Prostate gland (tissue), 2 donors: ENCODE data around the gene MPHOSPH10. TPM values are rescaled to one million over a fixed set of nuclear protein-coding genes. Genes with fewer than 3 reads are reported as not detected.
A peak's percentile ranks its signal among the peaks of the same experiment; 100 is the strongest.
"Not testable (repeated sequence)": the region's sequence is repeated elsewhere in the genome, so short reads cannot be mapped to it uniquely, and the experiment has no call there.

Source experiments
- DNase-seq: peaks from one replicate; pipeline ENCODE4 v3.0.0-alpha.2; 2019; ENCODE audit warnings: low spot score
- H3K27ac ChIP-seq, 2 donors: fragments of 200-600 bp; sonication (generic); 2 replicates each; pipeline ENCODE4 v1.5.1; 2017 to 2019
- H3K27me3 ChIP-seq: fragments of 200-600 bp; sonication (generic); replicated peaks from 2 replicates; pipeline ENCODE4 v1.5.1; 2019; ENCODE audit not compliant: insufficient read depth
- H3K36me3 ChIP-seq, 2 donors: fragments of 200-600 bp; sonication (generic); 1 replicate in 1 of 2; 2 replicates in 1 of 2; pipeline versions ENCODE4 v1.5.1 to v1.8.1; 2017 to 2019
- H3K4me1 ChIP-seq: fragments of 200-600 bp; sonication (generic); replicated peaks from 2 replicates; pipeline ENCODE4 v1.5.1; 2019
- H3K4me3 ChIP-seq, 2 donors: fragments of 200-600 bp; sonication (generic); 2 replicates each; pipeline ENCODE4 v1.5.1; 2017 to 2019
- H3K9me3 ChIP-seq: fragments of 200-600 bp; sonication (generic); 2 replicates; pipeline ENCODE4 v1.5.1; 2017
- CTCF ChIP-seq, 4 experiments: fragments of 200-600 bp in 2 of 4; fragments of 450-650 bp in 2 of 4; sonication (generic) in 2 of 4; IDR thresholded peaks; 1 replicate in 3 of 4; 2 replicates in 1 of 4; pipeline ENCODE4 v1.5.1; 2016 to 2019; ENCODE audit warnings: antibody characterized with exemption in 4 of 4, mild to moderate bottlenecking in 2 of 4, moderate library complexity in 2 of 4
- POLR2A ChIP-seq: fragments of 450-650 bp; IDR thresholded peaks from one replicate; pipeline ENCODE4 v1.6.1; 2016; ENCODE audit warnings: antibody characterized with exemption, mild to moderate bottlenecking
- POLR2AphosphoS5 ChIP-seq: sonication (generic); formaldehyde crosslinking; IDR thresholded peaks from one replicate; pipeline ENCODE4 v1.6.1; 2017; ENCODE audit warnings: antibody characterized with exemption
- WGBS: methylation state at CpG from one replicate; pipeline ENCODE4 v1.1.5; 2018; 5-methylcytosine and 5-hydroxymethylcytosine counted together
- intact Hi-C: fragments of 100-400 bp; cut with DNase I; formaldehyde crosslinking; loops from one replicate; pipeline ENCODE4 v1.14.2; 2022
- total RNA-seq, 2 donors: library from RNA; depleted of rRNA; stranded (reverse); fragments of >200 nt; gene quantifications; one replicate each; pipeline ENCODE4 v1.1.0, GENCODE V29; 2016

MPHOSPH10 gene
- total RNA-seq, 2 donors from 2014 or later: 20.2 to 25.9 TPM

- Histone ChIP-seq H3K36me3 (no peaks in the 10 kb centered on the region), H3K27me3 (no peaks in the 10 kb centered on the region), H3K4me3 (no peak overlapping the region), H3K9me3 (no peaks in the 10 kb centered on the region), H3K4me1 (no peaks in the 10 kb centered on the region), H3K27ac (no peak overlapping the region)
- TF ChIP-seq CTCF (IDR thresholded peaks at IDR 0.05) (peak; percentile 40 to 73 (median 63)), POLR2A (no peak), POLR2AphosphoS5 (peak; percentile 55)
- WGBS: 6% methylated on average over 3 of the region's 3 CpGs
- intact Hi-C loops: no loop called here
- peak; percentile 35 for DNase-seq
Observed at GRCh38 chr2:71100195-71100964, 30.1 kb upstream of the MPHOSPH10 start.

GRCh38 chr2:71101656-71102055, 28.8 kb upstream of the MPHOSPH10 start:
- no peaks in the 10 kb centered on the region for H3K4me1 ChIP-seq
- no peak for TF ChIP-seq CTCF (IDR thresholded peaks at IDR 0.05)
- no peak for TF ChIP-seq POLR2AphosphoS5
- no peak for TF ChIP-seq POLR2A
- H3K9me3 ChIP-seq: no peaks in the 10 kb centered on the region
- DNase-seq: no peak
- no peaks in the 10 kb centered on the region for H3K36me3 ChIP-seq
- no peak overlapping the region for H3K4me3 ChIP-seq
- H3K27ac ChIP-seq: no peak overlapping the region
- no peaks in the 10 kb centered on the region for H3K27me3 ChIP-seq
- intact Hi-C loops: no loop called here
- WGBS: 30% methylated on average over 2 of the region's 2 CpGs

GRCh38 chr2:71102981-71103681, 27.3 kb upstream of the MPHOSPH10 start:
- no peaks in the 10 kb centered on the region for H3K36me3 ChIP-seq
- no peak for DNase-seq
- no peak overlapping the region for H3K4me3 ChIP-seq
- no peaks in the 10 kb centered on the region for H3K4me1 ChIP-seq
- H3K27me3 ChIP-seq: no peaks in the 10 kb centered on the region
- no peaks in the 10 kb centered on the region for H3K9me3 ChIP-seq
- no peak for TF ChIP-seq CTCF (IDR thresholded peaks at IDR 0.05)
- TF ChIP-seq POLR2AphosphoS5: no peak
- TF ChIP-seq POLR2A: no peak
- 52% methylated on average over 6 of the region's 6 CpGs for WGBS
- H3K27ac ChIP-seq: no peak overlapping the region
- intact Hi-C loops: no loop called here

DNA sequence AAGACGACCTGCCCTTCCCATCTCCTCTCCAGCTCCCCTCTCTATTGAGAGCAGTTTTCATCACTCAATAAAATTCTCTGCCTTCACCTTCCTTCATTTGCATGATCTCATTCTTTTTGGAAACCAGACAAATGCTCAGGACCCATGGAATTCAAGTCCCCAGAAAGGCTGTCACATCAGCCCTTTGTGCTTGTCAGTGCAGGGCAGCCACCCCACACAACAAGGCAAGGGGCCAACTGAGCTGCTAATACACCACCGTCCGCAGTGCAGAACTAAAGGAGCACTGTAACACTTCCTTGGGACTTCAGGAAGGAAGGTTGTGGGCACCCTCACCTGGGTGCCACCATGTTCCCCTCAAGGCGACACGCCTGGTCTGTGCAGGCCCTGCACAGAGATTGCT, 26.6 kb upstream of the MPHOSPH10 start:
- intact Hi-C loops: no loop called here
- Histone ChIP-seq H3K27ac (no peak overlapping the region), H3K9me3 (no peaks in the 10 kb centered on the region), H3K4me3 (no peak overlapping the region), H3K36me3 (no peaks in the 10 kb centered on the region), H3K4me1 (no peaks in the 10 kb centered on the region), H3K27me3 (no peaks in the 10 kb centered on the region)
- 89% methylated on average over 5 of the region's 5 CpGs for WGBS
- TF ChIP-seq CTCF (IDR thresholded peaks at IDR 0.05) (no peak), POLR2AphosphoS5 (no peak), POLR2A (no peak)
- no peak for DNase-seq

DNA sequence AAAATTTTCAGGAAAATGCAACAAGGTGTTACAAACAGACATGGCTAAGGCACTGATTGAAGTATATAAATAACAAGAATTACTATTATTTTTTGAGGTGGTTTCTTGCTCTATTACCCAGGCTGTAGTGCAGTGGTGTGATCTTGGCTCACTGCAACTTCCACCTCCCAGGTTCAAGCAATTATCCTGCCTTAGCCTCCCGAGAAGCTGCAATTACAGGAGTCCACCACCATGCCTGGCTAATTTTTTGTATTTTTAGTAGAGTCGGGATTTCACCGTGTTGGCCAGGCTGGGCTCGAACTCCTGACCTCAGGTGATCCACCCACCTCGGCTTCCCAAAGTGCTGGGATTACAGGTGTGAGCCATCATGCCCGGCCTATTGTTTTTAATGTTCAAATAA, 24.0 kb upstream of the MPHOSPH10 start:
- intact Hi-C loops, H3K36me3 ChIP-seq, H3K4me3 ChIP-seq, H3K4me1 ChIP-seq, DNase-seq, H3K9me3 ChIP-seq, H3K27ac ChIP-seq, H3K27me3 ChIP-seq: not testable (repeated sequence)
- 90% methylated on average over 6 of the region's 6 CpGs for WGBS
